ENCODE results near the gene RASGRF2. TPM values are rescaled to one million over a fixed set of nuclear protein-coding genes. Genes with fewer than 3 reads are reported as not detected.
A peak's percentile ranks its signal among the peaks of the same experiment; 100 is the strongest.

RASGRF2 gene
- total and polyA plus RNA-seq, 2 of the 13 experiments (the other 11 are each of a cell fraction or from before 2014, with no cell fraction given) = 23.6 to 29.0 TPM

DNA sequence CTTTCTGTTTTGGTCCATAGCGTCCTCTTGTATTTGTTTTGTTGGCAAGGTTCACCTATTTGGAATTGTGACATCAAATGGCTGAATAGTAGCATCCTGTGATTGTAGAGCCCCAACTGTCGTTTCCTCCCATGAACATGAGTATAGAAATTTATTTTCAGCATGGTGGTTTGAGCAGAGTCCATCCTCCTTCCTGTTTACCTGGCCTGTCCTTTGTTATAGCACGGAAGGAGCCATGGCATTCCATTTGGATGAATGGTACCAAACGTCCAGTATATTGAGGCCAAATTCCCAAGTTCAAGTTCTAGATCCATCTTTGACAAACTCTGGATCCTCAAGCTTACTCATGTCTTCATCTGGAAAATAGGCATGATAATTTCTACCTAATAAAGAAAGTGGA lies 16.8 kb downstream of the RASGRF2 start (continued):
- TF ChIP-seq, protein P1, sequence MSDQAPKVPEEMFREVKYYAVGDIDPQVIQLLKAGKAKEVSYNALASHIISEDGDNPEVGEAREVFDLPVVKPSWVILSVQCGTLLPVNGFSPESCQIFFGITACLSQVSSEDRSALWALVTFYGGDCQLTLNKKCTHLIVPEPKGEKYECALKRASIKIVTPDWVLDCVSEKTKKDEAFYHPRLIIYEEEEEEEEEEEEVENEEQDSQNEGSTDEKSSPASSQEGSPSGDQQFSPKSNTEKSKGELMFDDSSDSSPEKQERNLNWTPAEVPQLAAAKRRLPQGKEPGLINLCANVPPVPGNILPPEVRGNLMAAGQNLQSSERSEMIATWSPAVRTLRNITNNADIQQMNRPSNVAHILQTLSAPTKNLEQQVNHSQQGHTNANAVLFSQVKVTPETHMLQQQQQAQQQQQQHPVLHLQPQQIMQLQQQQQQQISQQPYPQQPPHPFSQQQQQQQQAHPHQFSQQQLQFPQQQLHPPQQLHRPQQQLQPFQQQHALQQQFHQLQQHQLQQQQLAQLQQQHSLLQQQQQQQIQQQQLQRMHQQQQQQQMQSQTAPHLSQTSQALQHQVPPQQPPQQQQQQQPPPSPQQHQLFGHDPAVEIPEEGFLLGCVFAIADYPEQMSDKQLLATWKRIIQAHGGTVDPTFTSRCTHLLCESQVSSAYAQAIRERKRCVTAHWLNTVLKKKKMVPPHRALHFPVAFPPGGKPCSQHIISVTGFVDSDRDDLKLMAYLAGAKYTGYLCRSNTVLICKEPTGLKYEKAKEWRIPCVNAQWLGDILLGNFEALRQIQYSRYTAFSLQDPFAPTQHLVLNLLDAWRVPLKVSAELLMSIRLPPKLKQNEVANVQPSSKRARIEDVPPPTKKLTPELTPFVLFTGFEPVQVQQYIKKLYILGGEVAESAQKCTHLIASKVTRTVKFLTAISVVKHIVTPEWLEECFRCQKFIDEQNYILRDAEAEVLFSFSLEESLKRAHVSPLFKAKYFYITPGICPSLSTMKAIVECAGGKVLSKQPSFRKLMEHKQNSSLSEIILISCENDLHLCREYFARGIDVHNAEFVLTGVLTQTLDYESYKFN (CRISPR knock-in tag; conservative IDR thresholded peaks at IDR 0.05) = peak; percentile 75
- TF ChIP-seq EP300 (IDR thresholded peaks at IDR 0.05; ENCODE audit: low read depth in 2 of 2, low read length in 2 of 2) (peak in 1 of 2 experiments; percentile 58; a peak in 1 of 4 replicates), EP300 (CRISPR knock-in tag; IDR thresholded peaks at IDR 0.05; ENCODE audit: borderline replicate concordance) (peak; percentile 68; the same call in 1 of the 2 replicates), RBM22 (optimal IDR thresholded peaks at IDR 0.05; ENCODE audit: low read length) (peak; percentile 25), SP5 (CRISPR knock-in tag; IDR thresholded peaks at IDR 0.05; ENCODE audit: borderline replicate concordance, low read depth) (peak; percentile 31; the same call in 1 of the 2 replicates), GATAD2A (CRISPR knock-in tag; IDR thresholded peaks at IDR 0.05) (peak; percentile 62), NFIC (IDR thresholded peaks at IDR 0.05; ENCODE audit: low read length) (peak; percentile 47; the same call in 1 of the 2 replicates), FOXP4 (CRISPR knock-in tag; IDR thresholded peaks at IDR 0.05) (peak; percentile 86), TRIM24 (CRISPR knock-in tag; IDR thresholded peaks at IDR 0.05) (no peak), ARID5B (CRISPR knock-in tag; IDR thresholded peaks at IDR 0.05) (peak; percentile 92), PPARG (CRISPR knock-in tag; conservative IDR thresholded peaks at IDR 0.05) (peak; percentile 14; the same call in 1 of the 2 replicates), ZNF503 (CRISPR knock-in tag; IDR thresholded peaks at IDR 0.05) (0 out of 2 replicates have a peak, but pooled peaks have one; percentile 22), FOSL2 (CRISPR knock-in tag; IDR thresholded peaks at IDR 0.05) (peak; percentile 91), ZBTB43 (CRISPR knock-in tag; conservative IDR thresholded peaks at IDR 0.05) (0 out of 2 replicates have a peak, but pooled peaks have one; percentile 19), ESRRA (CRISPR knock-in tag; IDR thresholded peaks at IDR 0.05; ENCODE audit: low read depth) (0 out of 2 replicates have a peak, but pooled peaks have one; percentile 30), MAF1 (CRISPR knock-in tag; IDR thresholded peaks at IDR 0.05; ENCODE audit: borderline replicate concordance) (no peak), REXO4 (CRISPR knock-in tag; IDR thresholded peaks at IDR 0.05; ENCODE audit: borderline replicate concordance) (no peak), ZNF644 (CRISPR knock-in tag; IDR thresholded peaks at IDR 0.05; ENCODE audit: low read depth) (peak; percentile 83; the same call in 1 of the 2 replicates)

Measured in HepG2 (cell line).